Osteocyte (in vitro differentiated cells): ENCODE results near the gene ARPC1B. TPM values are rescaled to one million over a fixed set of nuclear protein-coding genes. Genes with fewer than 3 reads are reported as not detected.
"Not testable (repeated sequence)": the region's sequence is repeated elsewhere in the genome, so short reads cannot be mapped to it uniquely, and the experiment has no call there.

Experiments used
- DNase-seq: peaks from one replicate; pipeline ENCODE4 v3.0.0; 2021; ENCODE audit warnings: mixed read lengths; ENCODE audit not compliant: unreplicated experiment; ENCODE audit errors: extremely low spot score
- H3K27ac Mint-ChIP-seq: one replicate; pipeline ENCODE4 v1.8.0; 2021; ENCODE audit warnings: mild to moderate bottlenecking, mixed read lengths; ENCODE audit not compliant: unreplicated experiment
- H3K27me3 Mint-ChIP-seq: one replicate; pipeline ENCODE4 v1.8.0; 2021; ENCODE audit warnings: mixed read lengths; ENCODE audit not compliant: unreplicated experiment
- H3K36me3 Mint-ChIP-seq: one replicate; pipeline ENCODE4 v1.8.0; 2021; ENCODE audit warnings: mixed read lengths; ENCODE audit not compliant: unreplicated experiment
- H3K4me1 Mint-ChIP-seq: one replicate; pipeline ENCODE4 v1.8.0; 2021; ENCODE audit warnings: mixed read lengths; ENCODE audit not compliant: unreplicated experiment
- H3K4me3 Mint-ChIP-seq: one replicate; pipeline ENCODE4 v1.8.0; 2021; ENCODE audit warnings: mild to moderate bottlenecking, moderate library complexity, mixed read lengths; ENCODE audit not compliant: unreplicated experiment
- H3K9me3 Mint-ChIP-seq: one replicate; pipeline ENCODE4 v1.8.0; 2021; ENCODE audit warnings: mixed read lengths; ENCODE audit not compliant: unreplicated experiment
- total RNA-seq: library from RNA; stranded (reverse); gene quantifications from 2 replicates; pipeline ENCODE4 v1.2.1, GENCODE V29; 2021
- TF ChIP-seq, protein P1 (sequence below): fragments of 200-600 bp; sonication (generic); IDR thresholded peaks from 2 replicates; pipeline ENCODE4 v1.5.0; 2021; ENCODE audit warnings: antibody characterized with exemption, mild to moderate bottlenecking, moderate library complexity

The ARPC1B gene
- total RNA-seq, 1 donor from 2014 or later = 76.1 TPM

GRCh38 chr7:99409192-99409572 lies 34.7 kb downstream of the ARPC1B start:
- peak overlapping the region; percentile 98 for H3K27ac Mint-ChIP-seq
- H3K9me3 Mint-ChIP-seq = no peaks in the 10 kb centered on the region
- DNase-seq = no peak

GRCh38 chr7:99409806-99410205 lies 35.3 kb downstream of the ARPC1B start:
- Mint-ChIP-seq H3K27ac (peak overlapping the region; percentile 98), H3K36me3 (peaks cover 21% of the 10 kb centered on the region), H3K9me3 (no peaks in the 10 kb centered on the region), H3K4me1 (peaks cover 30% of the 10 kb centered on the region), H3K4me3 (peak overlapping the region; percentile 99), H3K27me3 (no peaks in the 10 kb centered on the region)
- no peak for DNase-seq
- TF ChIP-seq, protein P1, sequence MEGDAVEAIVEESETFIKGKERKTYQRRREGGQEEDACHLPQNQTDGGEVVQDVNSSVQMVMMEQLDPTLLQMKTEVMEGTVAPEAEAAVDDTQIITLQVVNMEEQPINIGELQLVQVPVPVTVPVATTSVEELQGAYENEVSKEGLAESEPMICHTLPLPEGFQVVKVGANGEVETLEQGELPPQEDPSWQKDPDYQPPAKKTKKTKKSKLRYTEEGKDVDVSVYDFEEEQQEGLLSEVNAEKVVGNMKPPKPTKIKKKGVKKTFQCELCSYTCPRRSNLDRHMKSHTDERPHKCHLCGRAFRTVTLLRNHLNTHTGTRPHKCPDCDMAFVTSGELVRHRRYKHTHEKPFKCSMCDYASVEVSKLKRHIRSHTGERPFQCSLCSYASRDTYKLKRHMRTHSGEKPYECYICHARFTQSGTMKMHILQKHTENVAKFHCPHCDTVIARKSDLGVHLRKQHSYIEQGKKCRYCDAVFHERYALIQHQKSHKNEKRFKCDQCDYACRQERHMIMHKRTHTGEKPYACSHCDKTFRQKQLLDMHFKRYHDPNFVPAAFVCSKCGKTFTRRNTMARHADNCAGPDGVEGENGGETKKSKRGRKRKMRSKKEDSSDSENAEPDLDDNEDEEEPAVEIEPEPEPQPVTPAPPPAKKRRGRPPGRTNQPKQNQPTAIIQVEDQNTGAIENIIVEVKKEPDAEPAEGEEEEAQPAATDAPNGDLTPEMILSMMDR = no peak

More at GRCh38 chr7:99409192-99409572, 34.7 kb downstream of the ARPC1B start:
- Mint-ChIP-seq H3K36me3 (peaks cover 20% of the 10 kb centered on the region), H3K4me1 (peaks cover 30% of the 10 kb centered on the region), H3K4me3 (peak overlapping the region; percentile 99), H3K27me3 (no peaks in the 10 kb centered on the region)
- TF ChIP-seq, protein P1 = no peak

DNA sequence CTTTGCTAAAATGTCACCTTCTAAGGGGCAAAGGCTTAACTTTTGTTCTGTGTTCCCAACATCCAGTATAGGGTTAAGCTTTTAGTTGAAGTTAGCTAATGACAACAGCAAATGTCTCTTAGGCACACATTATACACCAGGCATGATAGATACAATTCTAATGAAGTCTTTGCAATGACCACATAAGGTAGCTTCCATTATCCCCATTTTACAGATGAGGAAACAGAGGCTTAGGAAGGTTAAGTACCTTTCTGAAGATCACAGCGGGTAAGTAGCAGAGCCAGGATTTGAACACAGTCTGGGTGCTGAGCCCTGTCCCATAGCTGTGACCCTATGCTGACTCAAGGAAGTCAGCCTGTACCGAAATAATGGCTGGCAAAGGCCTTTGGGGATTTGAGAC lies 36.1 kb downstream of the ARPC1B start:
- TF ChIP-seq, protein P1 = no peak
- Mint-ChIP-seq H3K4me3 (peak overlapping the region; percentile 99), H3K27ac (peak overlapping the region; percentile 98), H3K9me3 (no peaks in the 10 kb centered on the region), H3K36me3 (peaks cover 26% of the 10 kb centered on the region), H3K27me3 (no peaks in the 10 kb centered on the region), H3K4me1 (peaks cover 30% of the 10 kb centered on the region)
- no peak for DNase-seq

DNA sequence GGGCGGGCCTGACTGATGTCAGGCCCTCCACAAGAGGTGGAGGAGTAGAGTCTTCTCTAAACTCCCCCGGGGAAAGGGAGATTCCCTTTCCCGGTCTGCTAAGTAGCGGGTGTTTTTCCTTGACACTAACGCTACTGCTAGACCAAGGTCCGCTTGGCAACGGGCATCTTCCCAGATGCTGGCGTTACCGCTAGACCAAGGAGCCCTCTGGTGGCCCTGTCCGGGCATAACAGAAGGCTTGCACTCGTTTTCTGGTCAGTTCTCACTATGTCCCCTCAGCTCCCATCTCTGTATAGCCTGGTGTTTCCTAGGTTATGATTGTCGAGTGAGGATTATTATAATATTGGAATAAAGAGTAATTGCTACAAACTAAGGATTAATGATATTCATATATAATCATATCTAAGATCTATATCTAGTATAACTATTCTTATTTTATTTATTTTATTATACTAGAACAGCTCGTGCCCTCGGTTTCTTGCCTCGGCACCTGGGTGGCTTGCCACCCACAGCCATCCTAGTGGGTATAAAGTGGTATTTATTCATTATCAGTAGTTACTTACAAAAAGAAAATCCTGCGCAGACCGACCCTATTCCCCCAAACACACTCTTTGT lies 41.1 kb downstream of the ARPC1B start:
- H3K27me3 Mint-ChIP-seq, H3K4me3 Mint-ChIP-seq, H3K4me1 Mint-ChIP-seq, H3K9me3 Mint-ChIP-seq, DNase-seq: not testable (repeated sequence)
- H3K27ac Mint-ChIP-seq = peak overlapping the region; percentile 47
- TF ChIP-seq, protein P1 = peak; percentile 77
- H3K36me3 Mint-ChIP-seq = peaks cover 55% of the 10 kb centered on the region

DNA sequence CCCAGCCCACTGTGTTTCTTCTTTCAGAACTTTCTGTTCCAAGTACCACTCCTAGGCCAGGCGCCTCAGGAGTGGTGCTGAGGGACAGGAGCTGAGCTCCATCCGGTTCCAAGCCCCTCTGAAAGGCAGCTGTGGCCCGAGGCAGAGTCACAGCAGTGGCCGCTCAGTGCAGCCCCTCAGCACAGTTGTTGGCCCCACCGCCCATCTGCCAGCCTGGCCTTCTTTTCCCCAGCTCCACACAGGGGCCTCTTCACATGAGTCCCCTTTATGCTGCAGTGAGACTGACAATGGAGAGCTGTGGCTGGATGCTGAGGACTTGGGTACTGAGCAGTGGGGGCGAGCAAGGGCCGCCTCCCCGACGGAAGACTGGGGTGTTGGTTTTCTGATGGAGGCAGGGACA lies 43.7 kb downstream of the ARPC1B start:
- TF ChIP-seq, protein P1 = no peak

More for the DNA sequence above, 43.7 kb downstream of the ARPC1B start:
- no peak for DNase-seq
- Mint-ChIP-seq H3K9me3 (no peaks in the 10 kb centered on the region), H3K27me3 (no peaks in the 10 kb centered on the region), H3K36me3 (peaks cover 44% of the 10 kb centered on the region), H3K4me3 (no peak overlapping the region), H3K27ac (no peak overlapping the region), H3K4me1 (no peaks in the 10 kb centered on the region)
